ENCODE results near the gene PTPRCAP. TPM values are rescaled to one million over a fixed set of nuclear protein-coding genes. Genes with fewer than 3 reads are reported as not detected.

The PTPRCAP gene
- total and polyA plus RNA-seq, 9 of the 15 experiments (the other 6 are each of a cell fraction or from before 2014, with no cell fraction given) = 0.22 to 2.0 (median 1.1) TPM; not detected in 4

GRCh38 chr11:67420646-67421429 lies 16.6 kb downstream of the PTPRCAP start (continued):
- TF ChIP-seq ZNF668 (CRISPR knock-in tag; IDR thresholded peaks at IDR 0.05) (no peak), GTF2B (IDR thresholded peaks at IDR 0.05; ENCODE audit: extremely low read depth, insufficient read length) (no peak), TBL1XR1 (IDR thresholded peaks at IDR 0.05; ENCODE audit: low read length in 2 of 2) (no peak), MLX (CRISPR knock-in tag; conservative IDR thresholded peaks at IDR 0.05) (no peak), SMARCE1 (IDR thresholded peaks at IDR 0.05) (no peak), PATZ1 (CRISPR knock-in tag; IDR thresholded peaks at IDR 0.05; ENCODE audit: borderline replicate concordance) (no peak), POLR2H (tag; IDR thresholded peaks at IDR 0.05; ENCODE audit: low read depth) (no peak), DDX20 (tag; IDR thresholded peaks at IDR 0.05; ENCODE audit: low read depth) (no peak), DPF2 (IDR thresholded peaks at IDR 0.05) (no peak), ZNF592 (IDR thresholded peaks at IDR 0.05) (peak; percentile 83), RFX7 (CRISPR knock-in tag; IDR thresholded peaks at IDR 0.05) (no peak), CEBPG (CRISPR knock-in tag; IDR thresholded peaks at IDR 0.05) (no peak), CEBPG (tag; conservative IDR thresholded peaks at IDR 0.05 in 1 of 2, IDR thresholded peaks at IDR 0.05 in 1 of 2) (no peak), ZNF695 (CRISPR knock-in tag; IDR thresholded peaks at IDR 0.05) (no peak), MTA1 (IDR thresholded peaks at IDR 0.05; ENCODE audit: borderline replicate concordance) (no peak), ZBTB5 (IDR thresholded peaks at IDR 0.05) (no peak), TOE1 (IDR thresholded peaks at IDR 0.05; ENCODE audit: borderline replicate concordance) (no peak), TOE1 (CRISPR knock-in tag; IDR thresholded peaks at IDR 0.05; ENCODE audit: borderline replicate concordance, low read depth) (no peak), BCOR (IDR thresholded peaks at IDR 0.05) (no peak)
